Activated CD4-positive, alpha-beta T cell treated with anti-CD3 and anti-CD28 coated beads, Interleukin-2, amount 10 ng/mL, durations not matched to agents 7 days and 5 days (primary cell): ENCODE data around the gene AK8. TPM values are rescaled to one million over a fixed set of nuclear protein-coding genes. Genes with fewer than 3 reads are reported as not detected.

Experiments used
- CTCF ChIA-PET: fragments of 350-600 bp; sonication (Branson Sonifier 250); formaldehyde crosslinking; loops from one replicate; lab custom pipeline; 2021; ENCODE audit warnings: antibody characterized with exemption; lab: Charles Lee
- POLR2A ChIA-PET: fragments of 350-600 bp; sonication (Branson Sonifier 250); formaldehyde crosslinking; loops from one replicate; lab custom pipeline; 2021; ENCODE audit warnings: antibody characterized with exemption; lab: Charles Lee
- DNase-seq: peaks from one replicate; pipeline ENCODE4 v3.0.0-alpha.2; 2020
- H3K27ac Mint-ChIP-seq: one replicate; pipeline ENCODE4 v1.8.0; 2021; ENCODE audit warnings: mild to moderate bottlenecking, moderate library complexity, mixed read lengths
- H3K27me3 Mint-ChIP-seq: one replicate; pipeline ENCODE4 v1.8.0; 2021; ENCODE audit warnings: mixed read lengths
- H3K36me3 Mint-ChIP-seq: one replicate; pipeline ENCODE4 v1.8.0; 2021; ENCODE audit warnings: low read depth, mixed read lengths
- H3K4me1 Mint-ChIP-seq: one replicate; pipeline ENCODE4 v1.8.0; 2021; ENCODE audit warnings: mixed read lengths
- H3K4me3 Mint-ChIP-seq: one replicate; pipeline ENCODE4 v1.8.0; 2021; ENCODE audit warnings: mild to moderate bottlenecking, moderate library complexity, mixed read lengths
- H3K9me3 Mint-ChIP-seq: one replicate; pipeline ENCODE4 v1.8.0; 2021; ENCODE audit warnings: mixed read lengths
- total RNA-seq, 2 experiments: library from RNA; stranded (reverse); gene quantifications; one replicate each; pipeline ENCODE4 v1.2.3, GENCODE V29; 2021

The AK8 gene
- total RNA-seq, 2 experiments from 2014 or later = not detected

GRCh38 chr9:132846918-132847515 lies 31.1 kb downstream of the AK8 start:
- POLR2A ChIA-PET = no interaction called here

GRCh38 chr9:132846109-132846917 lies 31.8 kb downstream of the AK8 start:
- Mint-ChIP-seq H3K27ac (no peak overlapping the region), H3K4me1 (peaks cover 24% of the 10 kb centered on the region), H3K4me3 (no peak overlapping the region), H3K36me3 (no peaks in the 10 kb centered on the region), H3K27me3 (no peaks in the 10 kb centered on the region), H3K9me3 (no peaks in the 10 kb centered on the region)
- ChIA-PET CTCF (interaction anchor here (1.1 kb wide), 2 partner anchors 10 to 56 kb away, joined by 3 read pairs; no protein-coding TSS in a partner anchor), POLR2A (no interaction called here)
- no peak for DNase-seq

More at GRCh38 chr9:132846918-132847515, 31.1 kb downstream of the AK8 start:
- Mint-ChIP-seq H3K4me1 (peaks cover 31% of the 10 kb centered on the region), H3K27ac (no peak overlapping the region), H3K36me3 (no peaks in the 10 kb centered on the region), H3K27me3 (no peaks in the 10 kb centered on the region), H3K9me3 (no peaks in the 10 kb centered on the region), H3K4me3 (no peak overlapping the region)
- DNase-seq = no peak
- CTCF ChIA-PET = interaction anchor here (1.1 kb wide), 2 partner anchors 9 to 55 kb away, joined by 3 read pairs; no protein-coding TSS in a partner anchor

- no peaks in the 10 kb centered on the region for H3K36me3 Mint-ChIP-seq
- H3K27me3 Mint-ChIP-seq = no peaks in the 10 kb centered on the region
- no peaks in the 10 kb centered on the region for H3K9me3 Mint-ChIP-seq
- no peak for DNase-seq
- H3K4me3 Mint-ChIP-seq = no peak overlapping the region
- no peaks in the 10 kb centered on the region for H3K4me1 Mint-ChIP-seq
- H3K27ac Mint-ChIP-seq = no peak overlapping the region
- POLR2A ChIA-PET = no interaction called here
- CTCF ChIA-PET = no interaction called here
These were observed 35.7 kb downstream of the AK8 start for GRCh38 chr9:132842124-132843044.

GRCh38 chr9:132840980-132841379 lies 37.1 kb downstream of the AK8 start:
- Mint-ChIP-seq H3K4me3 (no peak overlapping the region), H3K4me1 (no peaks in the 10 kb centered on the region), H3K36me3 (no peaks in the 10 kb centered on the region), H3K27me3 (no peaks in the 10 kb centered on the region), H3K27ac (no peak overlapping the region), H3K9me3 (no peaks in the 10 kb centered on the region)
- POLR2A ChIA-PET = no interaction called here
- DNase-seq = no peak
- CTCF ChIA-PET = no interaction called here

- Mint-ChIP-seq H3K27ac (no peak overlapping the region), H3K36me3 (no peaks in the 10 kb centered on the region), H3K4me3 (no peak overlapping the region), H3K9me3 (no peaks in the 10 kb centered on the region), H3K4me1 (no peaks in the 10 kb centered on the region), H3K27me3 (no peaks in the 10 kb centered on the region)
- no peak for DNase-seq
- POLR2A ChIA-PET = interaction anchor here (0.9 kb wide), 1 partner anchor 33 kb away, joined by 3 read pairs; no protein-coding TSS in a partner anchor
- CTCF ChIA-PET = no interaction called here
These were observed 39.8 kb downstream of the AK8 start for GRCh38 chr9:132838291-132838690.

- no peak for DNase-seq
- ChIA-PET CTCF (interaction anchor here (0.8 kb wide), 1 partner anchor 13 kb away, joined by 3 read pairs; no protein-coding TSS in a partner anchor), POLR2A (interaction anchor here (0.9 kb wide), 1 partner anchor 33 kb away, joined by 3 read pairs; no protein-coding TSS in a partner anchor)
- Mint-ChIP-seq H3K9me3 (no peaks in the 10 kb centered on the region), H3K4me3 (no peak overlapping the region), H3K27me3 (no peaks in the 10 kb centered on the region), H3K4me1 (no peaks in the 10 kb centered on the region), H3K36me3 (no peaks in the 10 kb centered on the region), H3K27ac (no peak overlapping the region)
These were observed 40.4 kb downstream of the AK8 start for GRCh38 chr9:132837501-132838286.

- Mint-ChIP-seq H3K27me3 (peaks cover 7% of the 10 kb centered on the region), H3K4me3 (no peak overlapping the region), H3K4me1 (no peaks in the 10 kb centered on the region), H3K36me3 (no peaks in the 10 kb centered on the region), H3K9me3 (no peaks in the 10 kb centered on the region), H3K27ac (no peak overlapping the region)
- no peak for DNase-seq
- CTCF ChIA-PET = no interaction called here
- POLR2A ChIA-PET = no interaction called here
These were observed 43.7 kb downstream of the AK8 start for GRCh38 chr9:132834343-132834742.

- Mint-ChIP-seq H3K27me3 (peaks cover 10% of the 10 kb centered on the region), H3K27ac (no peak overlapping the region), H3K4me3 (no peak overlapping the region), H3K36me3 (no peaks in the 10 kb centered on the region), H3K9me3 (no peaks in the 10 kb centered on the region), H3K4me1 (no peaks in the 10 kb centered on the region)
- CTCF ChIA-PET = no interaction called here
- POLR2A ChIA-PET = no interaction called here
- no peak for DNase-seq
These were observed 44.4 kb downstream of the AK8 start for GRCh38 chr9:132833550-132834121.

GRCh38 chr9:132832171-132832881 lies 45.8 kb downstream of the AK8 start:
- Mint-ChIP-seq H3K27ac (no peak overlapping the region), H3K9me3 (no peaks in the 10 kb centered on the region), H3K27me3 (peaks cover 10% of the 10 kb centered on the region), H3K4me1 (no peaks in the 10 kb centered on the region), H3K36me3 (no peaks in the 10 kb centered on the region), H3K4me3 (no peak overlapping the region)
- CTCF ChIA-PET = interaction anchor here (0.6 to 0.7 kb wide), 2 partner anchors 50 to 137 kb away, joined by 3 to 7 read pairs; no protein-coding TSS in a partner anchor
- POLR2A ChIA-PET = no interaction called here
- DNase-seq = no peak

- Mint-ChIP-seq H3K4me1 (peaks cover 4% of the 10 kb centered on the region), H3K4me3 (no peak overlapping the region), H3K9me3 (no peaks in the 10 kb centered on the region), H3K27me3 (peaks cover 17% of the 10 kb centered on the region), H3K36me3 (no peaks in the 10 kb centered on the region), H3K27ac (no peak overlapping the region)
- ChIA-PET CTCF (no interaction called here), POLR2A (interaction anchor here (0.5 kb wide), 1 partner anchor 238 kb away, joined by 7 read pairs; no protein-coding TSS in a partner anchor)
- no peak for DNase-seq
These were observed 49.8 kb downstream of the AK8 start for GRCh38 chr9:132828201-132828770.

- H3K4me3 Mint-ChIP-seq = no peak overlapping the region
- peaks cover 19% of the 10 kb centered on the region for H3K27me3 Mint-ChIP-seq
- no peak for DNase-seq
- no peak overlapping the region for H3K27ac Mint-ChIP-seq
- ChIA-PET POLR2A (no interaction called here), CTCF (no interaction called here)
- H3K36me3 Mint-ChIP-seq = no peaks in the 10 kb centered on the region
- no peaks in the 10 kb centered on the region for H3K9me3 Mint-ChIP-seq
- H3K4me1 Mint-ChIP-seq = peaks cover 4% of the 10 kb centered on the region
These were observed 50.7 kb downstream of the AK8 start for GRCh38 chr9:132827366-132827765.
